Measurements from ENCODE around the gene CDKAL1.
"Not testable (repeated sequence)": the region's sequence is repeated elsewhere in the genome, so short reads cannot be mapped to it uniquely, and the experiment has no call there.

CDKAL1 gene
- 49.0 to 61.2 reads per million in 2 experiments for total RNA-seq

- peak; percentile 86 for DNase-seq (ENCODE audit: low read depth)
Observed at GRCh38 chr6:20534295-20535262, at the start of gene CDKAL1. CDKAL1 (plus strand) TSS chr6:20534457; CDS start chr6:20546351, 11,894 bp downstream.

- no peak for DNase-seq (ENCODE audit: low read depth)
Observed at GRCh38 chr6:20486641-20487040, 47.6 kb upstream of the CDKAL1 start.

GRCh38 chr6:20487669-20488375, 46.4 kb upstream of the CDKAL1 start:
- no peak for DNase-seq (ENCODE audit: low read depth)

- no peak for DNase-seq (ENCODE audit: low read depth)
Observed at GRCh38 chr6:20490591-20490990, 43.7 kb upstream of the CDKAL1 start.

GRCh38 chr6:20492099-20492498, 42.2 kb upstream of the CDKAL1 start:
- DNase-seq (ENCODE audit: low read depth), result no peak

- DNase-seq (ENCODE audit: low read depth), result no peak
Observed at GRCh38 chr6:20497216-20498040, 36.8 kb upstream of the CDKAL1 start.

- no peak for DNase-seq (ENCODE audit: low read depth)
Observed at GRCh38 chr6:20498041-20498385, 36.2 kb upstream of the CDKAL1 start.

GRCh38 chr6:20509212-20509611, 25.0 kb upstream of the CDKAL1 start:
- no peak for DNase-seq (ENCODE audit: low read depth)

- DNase-seq (ENCODE audit: low read depth), result no peak
Observed at GRCh38 chr6:20511852-20512251, 22.4 kb upstream of the CDKAL1 start.

GRCh38 chr6:20525208-20525607, 9.0 kb upstream of the CDKAL1 start:
- DNase-seq (ENCODE audit: low read depth), result not testable (repeated sequence)

GRCh38 chr6:20529086-20529448, 5.2 kb upstream of the CDKAL1 start:
- not testable (repeated sequence) for DNase-seq (ENCODE audit: low read depth)

GRCh38 chr6:20532881-20533280, 1.4 kb upstream of the CDKAL1 start:
- DNase-seq (ENCODE audit: low read depth), result no peak

- DNase-seq (ENCODE audit: low read depth), result no peak
Observed at GRCh38 chr6:20533746-20534294, 437 bp upstream of the CDKAL1 start.

- no peak for DNase-seq (ENCODE audit: low read depth)
Observed at GRCh38 chr6:20538131-20538662, 3.9 kb downstream of the CDKAL1 start.

GRCh38 chr6:20538907-20539306, 4.7 kb downstream of the CDKAL1 start:
- no peak for DNase-seq (ENCODE audit: low read depth)

- DNase-seq (ENCODE audit: low read depth), result no peak
Observed at GRCh38 chr6:20539387-20539786, 5.1 kb downstream of the CDKAL1 start.

GRCh38 chr6:20540683-20541082, 6.4 kb downstream of the CDKAL1 start:
- no peak for DNase-seq (ENCODE audit: low read depth)

- DNase-seq (ENCODE audit: low read depth), result no peak
Observed at GRCh38 chr6:20541382-20541781, 7.1 kb downstream of the CDKAL1 start.

GRCh38 chr6:20542927-20543602, 8.8 kb downstream of the CDKAL1 start:
- no peak for DNase-seq (ENCODE audit: low read depth)

- no peak for DNase-seq (ENCODE audit: low read depth)
Observed at GRCh38 chr6:20548264-20548663, 14.0 kb downstream of the CDKAL1 start.

- DNase-seq (ENCODE audit: low read depth), result not testable (repeated sequence)
Observed at GRCh38 chr6:20549398-20549797, 15.1 kb downstream of the CDKAL1 start.
